ENCODE results near the gene NADK2. TPM values are rescaled to one million over a fixed set of nuclear protein-coding genes. Genes with fewer than 3 reads are reported as not detected.

NADK2 gene
- total and polyA plus RNA-seq, 3 donors from 2014 or later, result 27.1 to 55.1 (median 42.2) TPM

DNA sequence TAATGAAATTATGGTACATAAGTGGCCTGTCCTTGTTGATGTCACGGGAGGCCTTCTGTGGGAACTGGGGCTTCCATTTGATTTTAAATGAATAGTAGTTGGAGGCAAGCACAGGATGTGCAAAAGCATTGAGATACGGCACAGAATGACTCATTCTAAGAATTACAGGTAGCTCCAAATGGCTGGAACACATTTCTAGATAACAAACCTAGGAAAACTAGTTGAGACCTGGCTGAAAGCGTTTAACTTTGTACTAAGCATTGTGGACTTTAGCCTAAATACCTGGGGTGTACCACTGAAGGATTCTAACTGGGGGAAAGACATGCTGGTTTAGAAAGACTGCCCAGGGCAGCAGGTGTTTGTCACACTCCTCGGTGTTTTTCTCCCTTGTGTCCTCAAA lies 80.4 kb downstream of the NADK2 start:
- no peaks in the 10 kb centered on the region for H3K9me3 ChIP-seq
- no peak for TF ChIP-seq POLR2A (IDR thresholded peaks at IDR 0.05)
- TF ChIP-seq, protein P1, sequence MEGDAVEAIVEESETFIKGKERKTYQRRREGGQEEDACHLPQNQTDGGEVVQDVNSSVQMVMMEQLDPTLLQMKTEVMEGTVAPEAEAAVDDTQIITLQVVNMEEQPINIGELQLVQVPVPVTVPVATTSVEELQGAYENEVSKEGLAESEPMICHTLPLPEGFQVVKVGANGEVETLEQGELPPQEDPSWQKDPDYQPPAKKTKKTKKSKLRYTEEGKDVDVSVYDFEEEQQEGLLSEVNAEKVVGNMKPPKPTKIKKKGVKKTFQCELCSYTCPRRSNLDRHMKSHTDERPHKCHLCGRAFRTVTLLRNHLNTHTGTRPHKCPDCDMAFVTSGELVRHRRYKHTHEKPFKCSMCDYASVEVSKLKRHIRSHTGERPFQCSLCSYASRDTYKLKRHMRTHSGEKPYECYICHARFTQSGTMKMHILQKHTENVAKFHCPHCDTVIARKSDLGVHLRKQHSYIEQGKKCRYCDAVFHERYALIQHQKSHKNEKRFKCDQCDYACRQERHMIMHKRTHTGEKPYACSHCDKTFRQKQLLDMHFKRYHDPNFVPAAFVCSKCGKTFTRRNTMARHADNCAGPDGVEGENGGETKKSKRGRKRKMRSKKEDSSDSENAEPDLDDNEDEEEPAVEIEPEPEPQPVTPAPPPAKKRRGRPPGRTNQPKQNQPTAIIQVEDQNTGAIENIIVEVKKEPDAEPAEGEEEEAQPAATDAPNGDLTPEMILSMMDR (IDR thresholded peaks at IDR 0.05), result no peak
- intact Hi-C loops (cut with DNase I; ENCODE audit: low total_unique reads), result no loop called here
- no peak overlapping the region for H3K4me3 ChIP-seq
- no peaks in the 10 kb centered on the region for H3K27me3 ChIP-seq
- H3K36me3 ChIP-seq (ENCODE audit: low read depth, missing control alignments), result no peaks in the 10 kb centered on the region
- H3K27ac ChIP-seq, result no peak overlapping the region
- no peaks in the 10 kb centered on the region for H3K4me1 ChIP-seq
- no peak for DNase-seq
- 93 to 95% methylated on average over 4 of the region's 4 CpGs for whole genome bisulfite sequencing, 2 donors

DNA sequence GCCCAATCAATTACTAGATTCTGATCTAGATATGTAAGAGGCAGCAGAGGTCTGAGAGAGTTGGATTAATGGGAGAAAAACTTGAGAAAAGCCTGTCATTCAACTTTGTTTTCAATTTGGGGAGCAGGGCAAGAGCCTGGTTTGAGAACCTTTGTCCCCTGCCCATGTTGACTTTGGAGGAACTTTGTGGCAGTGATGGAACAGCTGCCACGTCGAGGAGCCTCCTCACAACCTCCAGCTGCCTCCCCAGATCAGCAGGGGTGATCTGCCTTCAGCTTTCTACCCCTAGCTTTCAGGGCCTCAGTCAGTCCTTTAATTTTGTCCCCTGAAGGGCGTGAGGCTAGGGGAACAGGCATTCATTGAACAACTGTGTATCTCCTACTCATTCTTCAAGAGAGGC lies 81.1 kb downstream of the NADK2 start:
- Histone ChIP-seq H3K27me3 (no peaks in the 10 kb centered on the region), H3K4me3 (no peak overlapping the region), H3K4me1 (no peaks in the 10 kb centered on the region), H3K9me3 (no peaks in the 10 kb centered on the region), H3K36me3 (ENCODE audit: low read depth, missing control alignments) (no peaks in the 10 kb centered on the region), H3K27ac (no peak overlapping the region)
- 93 to 94% methylated on average over 3 of the region's 3 CpGs for WGBS, 2 donors
- intact Hi-C loops (cut with DNase I; ENCODE audit: low total_unique reads), result no loop called here
- no peak for DNase-seq
- TF ChIP-seq, protein P1 (IDR thresholded peaks at IDR 0.05), result no peak
- no peak for TF ChIP-seq POLR2A (IDR thresholded peaks at IDR 0.05)

DNA sequence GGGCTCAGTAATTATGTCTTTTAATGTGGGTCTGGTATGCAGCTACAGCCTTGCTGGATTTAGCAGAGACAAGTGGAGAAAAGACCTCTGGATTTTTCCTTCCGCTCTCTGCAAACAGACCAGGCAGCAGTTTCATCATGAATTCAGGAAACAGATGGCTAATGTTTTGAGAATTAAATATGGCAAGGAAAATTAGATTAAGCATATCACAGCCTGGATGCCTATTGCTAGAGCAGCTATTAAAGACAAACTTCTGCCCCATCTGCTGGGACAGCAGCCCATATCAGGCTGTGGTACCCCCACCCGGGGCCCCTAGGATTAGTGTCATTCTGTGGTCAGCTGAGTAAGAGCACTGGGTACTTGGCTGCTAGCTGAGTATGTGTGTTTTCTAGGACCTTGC lies 83.6 kb downstream of the NADK2 start:
- Histone ChIP-seq H3K27ac (no peak overlapping the region), H3K36me3 (ENCODE audit: low read depth, missing control alignments) (no peaks in the 10 kb centered on the region), H3K4me3 (no peak overlapping the region), H3K4me1 (peaks cover 1% of the 10 kb centered on the region), H3K27me3 (no peaks in the 10 kb centered on the region), H3K9me3 (no peaks in the 10 kb centered on the region)
- intact Hi-C loops (cut with DNase I; ENCODE audit: low total_unique reads), result no loop called here
- WGBS, 2 donors, result 67 to 85% methylated on average over 2 of the region's 2 CpGs
- DNase-seq, result no peak
- TF ChIP-seq, protein P1 (IDR thresholded peaks at IDR 0.05), result no peak
- TF ChIP-seq POLR2A (IDR thresholded peaks at IDR 0.05), result no peak

DNA sequence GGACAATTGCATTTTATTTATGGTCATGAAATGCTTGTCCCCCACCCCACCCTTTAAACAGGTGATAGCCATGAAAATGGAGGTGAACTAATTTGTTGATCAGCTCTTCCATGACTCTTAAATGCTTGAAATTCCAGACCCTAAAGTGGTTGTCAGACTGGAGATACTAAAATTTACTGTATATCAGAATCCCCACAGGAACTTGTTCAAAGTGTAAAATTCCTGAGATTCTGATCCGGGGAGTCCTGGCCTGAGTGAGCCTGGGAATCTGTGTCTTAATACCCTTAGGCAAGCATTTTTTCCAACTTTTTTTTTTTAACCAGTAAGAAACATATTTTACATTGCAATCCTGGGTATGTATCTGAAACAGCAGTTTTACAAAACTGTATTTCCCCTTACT lies 85.1 kb downstream of the NADK2 start:
- Histone ChIP-seq H3K4me1 (peaks cover 8% of the 10 kb centered on the region), H3K27ac (no peak overlapping the region), H3K4me3 (no peak overlapping the region), H3K27me3 (no peaks in the 10 kb centered on the region), H3K36me3 (ENCODE audit: low read depth, missing control alignments) (no peaks in the 10 kb centered on the region), H3K9me3 (no peaks in the 10 kb centered on the region)
- WGBS, 2 donors, result 45 to 52% methylated on average over 1 of the region's 1 CpG
- no peak for DNase-seq
- intact Hi-C loops (cut with DNase I; ENCODE audit: low total_unique reads), result no loop called here
- no peak for TF ChIP-seq POLR2A (IDR thresholded peaks at IDR 0.05)
- TF ChIP-seq, protein P1 (IDR thresholded peaks at IDR 0.05), result no peak

DNA sequence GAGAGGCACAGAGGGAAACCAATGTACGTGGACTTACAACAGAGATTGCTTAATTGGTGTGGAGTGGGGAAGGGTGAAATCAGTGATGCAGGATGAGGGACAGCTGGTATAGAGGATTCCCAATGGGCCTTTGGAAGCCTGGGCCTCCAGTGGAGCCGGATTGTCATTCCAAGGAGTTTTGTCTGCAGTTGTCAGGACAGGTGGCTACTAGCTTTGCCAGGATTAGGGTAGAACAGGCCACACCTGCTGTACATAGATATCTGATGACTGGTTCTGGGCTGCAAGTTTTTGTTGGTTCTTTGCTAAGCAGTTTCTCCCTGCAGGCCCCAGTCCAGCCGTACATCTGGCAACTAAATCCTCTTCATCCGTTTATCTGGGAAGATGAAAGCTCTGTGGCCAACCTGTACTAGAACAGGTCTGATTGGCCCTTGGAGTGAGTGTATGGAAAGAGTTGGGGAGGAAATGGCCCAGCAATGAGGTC lies 85.6 kb downstream of the NADK2 start:
- peaks cover 8% of the 10 kb centered on the region for H3K4me1 ChIP-seq
- H3K4me3 ChIP-seq, result no peak overlapping the region
- 59 to 83% methylated on average over 4 of the region's 4 CpGs for WGBS, 2 donors
- no peaks in the 10 kb centered on the region for H3K27me3 ChIP-seq
- no peaks in the 10 kb centered on the region for H3K9me3 ChIP-seq
- TF ChIP-seq, protein P1 (IDR thresholded peaks at IDR 0.05), result no peak
- TF ChIP-seq POLR2A (IDR thresholded peaks at IDR 0.05), result no peak
- intact Hi-C loops (cut with DNase I; ENCODE audit: low total_unique reads), result no loop called here
- no peak for DNase-seq
- H3K36me3 ChIP-seq (ENCODE audit: low read depth, missing control alignments), result no peaks in the 10 kb centered on the region
- H3K27ac ChIP-seq, result no peak overlapping the region
